T-cell (primary cell): ENCODE results near the gene MALAT1. TPM values are rescaled to one million over a fixed set of nuclear protein-coding genes. Genes with fewer than 3 reads are reported as not detected.

ENCODE experiments used
- ATAC-seq, 4 experiments: fragments of 200-7000 bp in 3 of 4; fragments of 150-1000 bp in 1 of 4; cut with Tn5 transposase; replicated peaks in 1 of 4; 1 replicate in 3 of 4; 2 replicates in 1 of 4; pipeline ENCODE4 v1.10.0; 2021; ENCODE audit warnings: moderate library complexity in 3 of 4, mild to moderate bottlenecking in 2 of 4, moderate number of reproducible peaks in 1 of 4
- CTCF ChIA-PET, 2 donors: fragments of 300-600 bp; sonication (Branson Sonifier 250); formaldehyde crosslinking; loops; one replicate each; lab custom pipeline; 2022; ENCODE audit warnings: antibody characterized with exemption in 2 of 2; lab: Charles Lee
- POLR2A ChIA-PET, 2 donors: fragments of 300-600 bp; sonication (Branson Sonifier 250); formaldehyde crosslinking; loops; one replicate each; lab custom pipeline; 2022; ENCODE audit warnings: antibody characterized with exemption in 2 of 2; lab: Charles Lee
- DNase-seq, 35 experiments: peaks; one replicate each; pipeline versions ENCODE4 v3.0.0 to v3.0.0-alpha.2; 2013 to 2023
- H3K27ac ChIP-seq: one replicate; pipeline ENCODE4 v1.5.1; 2013; ENCODE audit warnings: low read length
- H3K27me3 ChIP-seq, 2 experiments: replicated peaks in 1 of 2; 1 replicate in 1 of 2; 2 replicates in 1 of 2; pipeline versions ENCODE4 v1.6.1 to v1.7.0; 2013; ENCODE audit warnings: low read length in 1 of 2, mixed read lengths in 1 of 2; ENCODE audit not compliant: control insufficient read depth in 2 of 2, insufficient read depth in 2 of 2; ENCODE audit errors: extremely low read depth in 1 of 2
- H3K36me3 ChIP-seq, 2 donors: 1 replicate in 1 of 2; 2 replicates in 1 of 2; pipeline versions ENCODE4 v1.6.1 to v1.7.0; 2013; ENCODE audit warnings: low read length in 1 of 2; ENCODE audit not compliant: control insufficient read depth in 2 of 2, insufficient read depth in 1 of 2; ENCODE audit errors: extremely low read depth in 1 of 2
- H3K4me1 ChIP-seq, 2 experiments: 1 replicate in 1 of 2; 2 replicates in 1 of 2; pipeline versions ENCODE4 v1.6.1 to v1.7.0; 2013; ENCODE audit warnings: low read length in 2 of 2, mixed read lengths in 1 of 2; ENCODE audit not compliant: insufficient read depth in 2 of 2, control insufficient read depth in 1 of 2; ENCODE audit errors: extremely low read depth in 1 of 2
- H3K4me3 ChIP-seq, 2 donors: 1 replicate in 1 of 2; 2 replicates in 1 of 2; pipeline versions ENCODE4 v1.5.1 to v1.7.0; 2013; ENCODE audit warnings: mild to moderate bottlenecking in 2 of 2, low read length in 1 of 2, moderate library complexity in 1 of 2; ENCODE audit not compliant: control insufficient read depth in 1 of 2; ENCODE audit errors: extremely low read depth in 1 of 2
- H3K9me3 ChIP-seq: 2 replicates; pipeline ENCODE4 v1.7.0; 2013
- H3K27ac Mint-ChIP-seq, 2 donors: one replicate each; pipeline ENCODE4 v1.8.0; 2020 to 2021; ENCODE audit warnings: mild to moderate bottlenecking in 2 of 2, mixed read lengths in 2 of 2
- H3K27me3 Mint-ChIP-seq, 2 donors: one replicate each; pipeline ENCODE4 v1.8.0; 2021 to 2022; ENCODE audit warnings: mixed read lengths in 2 of 2
- H3K36me3 Mint-ChIP-seq: one replicate; pipeline ENCODE4 v1.8.0; 2021; ENCODE audit warnings: mixed read lengths
- H3K4me1 Mint-ChIP-seq, 3 donors: one replicate each; pipeline ENCODE4 v1.8.0; 2020 to 2022; ENCODE audit warnings: mixed read lengths in 3 of 3, mild to moderate bottlenecking in 1 of 3
- H3K4me3 Mint-ChIP-seq, 3 donors: one replicate each; pipeline ENCODE4 v1.8.0; 2020 to 2022; ENCODE audit warnings: mild to moderate bottlenecking in 3 of 3, mixed read lengths in 3 of 3, moderate library complexity in 3 of 3
- H3K9me3 Mint-ChIP-seq, 3 donors: one replicate each; pipeline ENCODE4 v1.8.0; 2020 to 2022; ENCODE audit warnings: mixed read lengths in 3 of 3
- WGBS: methylation state at CpG from one replicate; pipeline ENCODE4 v1.1.5; 2013; ENCODE audit warnings: missing lambda C conversion rate; ENCODE audit not compliant: insufficient coverage; 5-methylcytosine and 5-hydroxymethylcytosine counted together
- total RNA-seq, 35 experiments: library from RNA in 6 of 35; stranded (reverse) in 6 of 35; fragments of 120-200 nt in 1 of 35; gene quantifications; one replicate each; pipeline versions ENCODE4 v1.2.1 to v1.2.4 and lab custom pipeline; 2013 to 2026

The MALAT1 gene
- total RNA-seq, 5 donors from 2014 or later (not counting 1 experiment from before 2014, with no cell fraction given) = 21,382 to 33,585 (median 22,045) TPM

- H3K9me3 ChIP-seq = no peaks in the 10 kb centered on the region
- Mint-ChIP-seq H3K27ac (no peak overlapping the region), H3K27me3 (no peaks in the 10 kb centered on the region), H3K4me3 (no peak overlapping the region), H3K36me3 (peaks cover 21% of the 10 kb centered on the region), H3K9me3 (no peaks in the 10 kb centered on the region), H3K4me1 (peaks cover 30 to 56% (median 39%) of the 10 kb centered on the region in 3 donors)
- ChIA-PET POLR2A (interaction anchor here (0.6 to 7.8 kb wide), 27 partner anchors 7 to 580 kb away, joined by 3 to 306 read pairs (median 6); partner anchors contain the start of genes NEAT1 (in 2 of the 2) and FRMD8 (in 1 of the 2)), CTCF (interaction anchor here (0.7 to 5.3 kb wide), 12 partner anchors 6 to 119 kb away, joined by 3 to 39 read pairs (median 10); partner anchors contain the start of gene NEAT1 (in 1 of the 2))
- WGBS = 1% methylated on average over 11 of the region's 20 CpGs
- peak in 6 of 35 experiments; percentile 26 to 58 (median 40) for DNase-seq
- peak overlapping the region; percentile 97 for H3K27ac ChIP-seq
- H3K27me3 ChIP-seq = no peaks in the 10 kb centered on the region
- peak overlapping the region; percentile 79 to 100 for H3K4me3 ChIP-seq
- H3K36me3 ChIP-seq = peaks cover 0 to 49% of the 10 kb centered on the region in 2 donors
- H3K4me1 ChIP-seq = peaks cover 34 to 36% of the 10 kb centered on the region in 2 experiments
- no peak for ATAC-seq
Measured at GRCh38 chr11:65500387-65501185, 1.7 kb downstream of the MALAT1 start.

GRCh38 chr11:65501186-65501471 is 2.3 kb downstream of the MALAT1 start:
- Mint-ChIP-seq H3K4me3 (no peak overlapping the region), H3K9me3 (no peaks in the 10 kb centered on the region), H3K27ac (no peak overlapping the region), H3K4me1 (peaks cover 30 to 56% (median 39%) of the 10 kb centered on the region in 3 donors), H3K36me3 (peaks cover 27% of the 10 kb centered on the region), H3K27me3 (no peaks in the 10 kb centered on the region)
- no CpG with 5 or more reads among the region's 2 CpGs for WGBS
- DNase-seq (no peak), ATAC-seq (no peak)
- Histone ChIP-seq H3K4me1 (peaks cover 34 to 39% of the 10 kb centered on the region in 2 experiments), H3K27ac (peak overlapping the region; percentile 97), H3K27me3 (no peaks in the 10 kb centered on the region), H3K4me3 (peak overlapping the region; percentile 79 to 100), H3K9me3 (no peaks in the 10 kb centered on the region), H3K36me3 (peaks cover 3 to 55% of the 10 kb centered on the region in 2 donors)
- ChIA-PET POLR2A (interaction anchor here (0.6 to 7.8 kb wide), 7 partner anchors 23 to 358 kb away, joined by 3 to 306 read pairs (median 50); partner anchors contain the start of gene NEAT1 (in 2 of the 2)), CTCF (interaction anchor here in 1 of 2 donors (1.0 to 5.3 kb wide), 4 partner anchors 29 to 85 kb away, joined by 3 to 29 read pairs (median 16); no protein-coding TSS in a partner anchor)

- Mint-ChIP-seq H3K27ac (no peak overlapping the region), H3K4me1 (peaks cover 30 to 56% (median 39%) of the 10 kb centered on the region in 3 donors), H3K36me3 (peaks cover 32% of the 10 kb centered on the region), H3K27me3 (no peaks in the 10 kb centered on the region), H3K9me3 (no peaks in the 10 kb centered on the region), H3K4me3 (no peak overlapping the region)
- Histone ChIP-seq H3K9me3 (no peaks in the 10 kb centered on the region), H3K27me3 (no peaks in the 10 kb centered on the region), H3K4me3 (peak overlapping the region; percentile 79 to 100), H3K4me1 (peaks cover 34 to 37% of the 10 kb centered on the region in 2 experiments), H3K27ac (peak overlapping the region; percentile 97), H3K36me3 (peaks cover 3 to 60% of the 10 kb centered on the region in 2 donors)
- DNase-seq = no peak
- no peak for ATAC-seq
- ChIA-PET CTCF (interaction anchor here (0.5 to 5.3 kb wide), 7 partner anchors 68 to 1476 kb away, joined by 3 to 29 read pairs (median 4); partner anchors contain the start of gene TIGD3 (in 1 of the 2)), POLR2A (interaction anchor here (0.6 to 7.8 kb wide), 15 partner anchors 9 to 1230 kb away, joined by 3 to 306 read pairs (median 3); partner anchors contain the start of genes NEAT1 (in 1 of the 2) and SF1 (in 1 of the 2))
- WGBS = 0% methylated on average over 3 of the region's 3 CpGs
Measured at GRCh38 chr11:65501472-65502273, 2.8 kb downstream of the MALAT1 start.

GRCh38 chr11:65502274-65502554 is 3.4 kb downstream of the MALAT1 start:
- peaks cover 30 to 56% (median 39%) of the 10 kb centered on the region in 3 donors for H3K4me1 Mint-ChIP-seq
- ChIA-PET CTCF (interaction anchor here (0.7 to 1.5 kb wide), 5 partner anchors 68 to 148 kb away, joined by 3 to 5 read pairs (median 4); partner anchors contain the start of gene TIGD3 (in 1 of the 2)), POLR2A (interaction anchor here (0.6 to 7.8 kb wide), 17 partner anchors 9 to 811 kb away, joined by 3 to 306 read pairs (median 3); partner anchors contain the start of genes NEAT1 (in 1 of the 2) and SF1 (in 1 of the 2))
- no peak for ATAC-seq
- H3K4me3 Mint-ChIP-seq = no peak overlapping the region
- H3K27me3 ChIP-seq = no peaks in the 10 kb centered on the region
- H3K4me3 ChIP-seq = peak overlapping the region; percentile 79 to 100
- no peaks in the 10 kb centered on the region for H3K9me3 ChIP-seq
- peaks cover 34 to 38% of the 10 kb centered on the region in 2 experiments for H3K4me1 ChIP-seq
- H3K9me3 Mint-ChIP-seq = no peaks in the 10 kb centered on the region
- H3K27ac ChIP-seq = peak overlapping the region; percentile 97
- peaks cover 32% of the 10 kb centered on the region for H3K36me3 Mint-ChIP-seq
- H3K27ac Mint-ChIP-seq = no peak overlapping the region
- H3K36me3 ChIP-seq = peaks cover 3 to 60% of the 10 kb centered on the region in 2 donors
- no peak for DNase-seq
- H3K27me3 Mint-ChIP-seq = no peaks in the 10 kb centered on the region

GRCh38 chr11:65502555-65503367 is 3.9 kb downstream of the MALAT1 start:
- Mint-ChIP-seq H3K4me1 (peaks cover 34 to 59% (median 43%) of the 10 kb centered on the region in 3 donors), H3K36me3 (peaks cover 32% of the 10 kb centered on the region), H3K27me3 (no peaks in the 10 kb centered on the region), H3K4me3 (no peak overlapping the region), H3K27ac (peak overlapping the region in 1 of 2 donors; percentile 76), H3K9me3 (no peaks in the 10 kb centered on the region)
- H3K4me1 ChIP-seq = peaks cover 38% of the 10 kb centered on the region in 2 experiments
- CTCF ChIA-PET = interaction anchor here (0.6 to 1.5 kb wide), 7 partner anchors 18 to 148 kb away, joined by 3 to 5 read pairs (median 4); partner anchors contain the start of gene TIGD3 (in 1 of the 2)
- no peaks in the 10 kb centered on the region for H3K9me3 ChIP-seq
- H3K4me3 ChIP-seq = peak overlapping the region; percentile 79 to 100
- WGBS = 0% methylated on average over 2 of the region's 6 CpGs
- H3K27ac ChIP-seq = peak overlapping the region; percentile 97
- H3K27me3 ChIP-seq = no peaks in the 10 kb centered on the region
- no peak for ATAC-seq
- DNase-seq = peak in 1 of 35 experiments; percentile 39
- H3K36me3 ChIP-seq = peaks cover 3 to 60% of the 10 kb centered on the region in 2 donors
- POLR2A ChIA-PET = interaction anchor here (0.6 to 7.8 kb wide), 19 partner anchors 8 to 810 kb away, joined by 3 to 306 read pairs (median 3); partner anchors contain the start of genes NEAT1 (in 1 of the 2) and SF1 (in 1 of the 2)
